Motor neuron (in vitro differentiated cells): ENCODE results near the gene OR2T11. TPM values are rescaled to one million over a fixed set of nuclear protein-coding genes. Genes with fewer than 3 reads are reported as not detected.
"Not testable (repeated sequence)": the region's sequence is repeated elsewhere in the genome, so short reads cannot be mapped to it uniquely, and the experiment has no call there.

Source experiments
- ATAC-seq, 8 experiments: fragments of 200-7000 bp; cut with Tn5 transposase; replicated peaks in 6 of 8; 2 replicates each; pipeline ENCODE4 v1.8.0; 2021; ENCODE audit warnings: mild to moderate bottlenecking in 8 of 8, moderate library complexity in 8 of 8
- H3K27ac ChIP-seq, 2 donors: fragments of 250-450 bp; sonication (Bioruptor Pico); 2 replicates each; pipeline ENCODE4 v1.9.0; 2021; ENCODE audit warnings: antibody characterized with exemption in 2 of 2, mild to moderate bottlenecking in 2 of 2, moderate library complexity in 1 of 2
- H3K4me1 ChIP-seq, 2 donors: fragments of 250-450 bp; sonication (Bioruptor Pico); replicated peaks in 1 of 2; 2 replicates each; pipeline ENCODE4 v1.6.1; 2021; ENCODE audit warnings: antibody characterized with exemption in 2 of 2, mild to moderate bottlenecking in 2 of 2, moderate library complexity in 1 of 2
- H3K4me3 ChIP-seq, 5 donors: fragments of 250-450 bp; sonication (Bioruptor Pico); 2 replicates each; pipeline ENCODE4 v1.9.0; 2021; ENCODE audit warnings: antibody characterized with exemption in 5 of 5, mild to moderate bottlenecking in 5 of 5, moderate library complexity in 4 of 5
- WGBS, 10 experiments: fragments of 450-650 bp; shearing (Covaris generic); methylation state at CpG; one replicate each; pipeline ENCODE4 v1.0.0; 2022; 5-methylcytosine and 5-hydroxymethylcytosine counted together
- in situ Hi-C, 9 experiments: fragments of 400-800 bp; cut with MboI; loops; one replicate each; pipeline ENCODE4 v1.15.0; 2021; ENCODE audit warnings: low sequenced_read_pairs in 9 of 9, low pct_unique_long_range_greater_than_20kb in 2 of 9; ENCODE audit not compliant: unreplicated experiment in 9 of 9
- total RNA-seq, 8 experiments: library from RNA; unstranded; fragments of 300-600 nt; gene quantifications; 2 replicates each; pipeline versions ENCODE4 v1.2.3 to v1.2.4, GENCODE V29; 2022

OR2T11 gene
- total RNA-seq, 8 experiments from 2014 or later = 0.05 to 0.38 (median 0.19) TPM; not detected in 4

GRCh38 chr1:248599396-248599795 is 35.5 kb downstream of the OR2T11 start:
- no peak for ATAC-seq
- in situ Hi-C loops = no loop called here
- Histone ChIP-seq H3K4me1 (no peaks in the 10 kb centered on the region), H3K4me3 (no peak overlapping the region), H3K27ac (no peak overlapping the region)
- WGBS, 10 experiments = 0 to 63% (median 39%) methylated on average over 1 to 8 of the region's 8 CpGs; no CpG with 5 or more reads in 3 of the 10 experiments

- ATAC-seq = no peak
- in situ Hi-C loops = no loop called here
- H3K4me3 ChIP-seq = no peak within 1 kb of the TSS
- H3K27ac ChIP-seq = no peak within 1 kb of the TSS
- no peaks in the 10 kb centered on the region for H3K4me1 ChIP-seq
- 0 to 39% (median 27%) methylated on average over 1 to 5 of the region's 6 CpGs; no CpG with 5 or more reads in 6 of the 10 experiments for WGBS, 10 experiments
Measured at GRCh38 chr1:248597589-248597988, 37.3 kb downstream of the OR2T11 start, which contains the start of gene OR2T10. TSS of gene OR2T10 (minus strand) at chr1:248597700. CDS start at chr1:248593768, 3,932 bp downstream.

GRCh38 chr1:248596615-248597014 is 38.3 kb downstream of the OR2T11 start:
- H3K4me3 ChIP-seq = no peak overlapping the region
- in situ Hi-C loops = no loop called here
- WGBS, 10 experiments = 57 to 90% (median 62%) methylated on average over 1 to 2 of the region's 2 CpGs; no CpG with 5 or more reads in 4 of the 10 experiments
- no peaks in the 10 kb centered on the region for H3K4me1 ChIP-seq
- ATAC-seq = no peak
- H3K27ac ChIP-seq = no peak overlapping the region

- H3K4me3 ChIP-seq = no peak overlapping the region
- in situ Hi-C loops = no loop called here
- ATAC-seq = no peak
- WGBS, 10 experiments = 58 to 64% (median 60%) methylated on average over 1 to 5 of the region's 5 CpGs; no CpG with 5 or more reads in 7 of the 10 experiments
- H3K27ac ChIP-seq = no peak overlapping the region
- H3K4me1 ChIP-seq = no peaks in the 10 kb centered on the region
Measured at GRCh38 chr1:248593226-248593625, 41.7 kb downstream of the OR2T11 start.

GRCh38 chr1:248592655-248593054 is 42.2 kb downstream of the OR2T11 start:
- WGBS, 10 experiments = 9 to 50% (median 20%) methylated on average over 1 of the region's 1 CpG; no CpG with 5 or more reads in 7 of the 10 experiments
- no peak overlapping the region for H3K4me3 ChIP-seq
- H3K27ac ChIP-seq = no peak overlapping the region
- no peak for ATAC-seq
- in situ Hi-C loops = no loop called here
- H3K4me1 ChIP-seq = no peaks in the 10 kb centered on the region

- H3K27ac ChIP-seq = no peak overlapping the region
- ATAC-seq = no peak
- H3K4me1 ChIP-seq = no peaks in the 10 kb centered on the region
- no peak overlapping the region for H3K4me3 ChIP-seq
- in situ Hi-C loops = no loop called here
- 34 to 93% (median 63%) methylated on average over 1 to 10 of the region's 17 CpGs; no CpG with 5 or more reads in 5 of the 10 experiments for WGBS, 10 experiments
Measured at GRCh38 chr1:248590055-248590454, 44.8 kb downstream of the OR2T11 start.

- in situ Hi-C loops = no loop called here
- 0 to 61% (median 39%) methylated on average over 1 to 3 of the region's 3 CpGs; no CpG with 5 or more reads in 3 of the 10 experiments for WGBS, 10 experiments
- Histone ChIP-seq H3K4me3 (no peak overlapping the region), H3K27ac (no peak overlapping the region), H3K4me1 (no peaks in the 10 kb centered on the region)
- ATAC-seq = no peak
Measured at GRCh38 chr1:248589334-248589733, 45.6 kb downstream of the OR2T11 start.

GRCh38 chr1:248585266-248585665 is 49.6 kb downstream of the OR2T11 start:
- ATAC-seq = no peak
- Histone ChIP-seq H3K27ac (no peak overlapping the region), H3K4me1 (no peaks in the 10 kb centered on the region), H3K4me3 (no peak overlapping the region)
- in situ Hi-C loops = no loop called here
- 7 to 90% (median 60%) methylated on average over 1 to 3 of the region's 3 CpGs; no CpG with 5 or more reads in 2 of the 10 experiments for WGBS, 10 experiments

GRCh38 chr1:248576260-248576980 is 58.5 kb downstream of the OR2T11 start:
- no peak overlapping the region for H3K27ac ChIP-seq
- 13 to 75% (median 57%) methylated on average over 3 to 9 of the region's 9 CpGs for WGBS, 10 experiments
- in situ Hi-C loops = no loop called here

GRCh38 chr1:248574657-248575056 is 60.2 kb downstream of the OR2T11 start, which contains the start of gene OR2T34:
TSS of gene OR2T34 (minus strand) at chr1:248574757. CDS start at chr1:248574757, 0 bp downstream.
- H3K4me1 ChIP-seq, ATAC-seq, H3K27ac ChIP-seq, H3K4me3 ChIP-seq, in situ Hi-C loops: not testable (repeated sequence)
- 0 to 59% (median 28%) methylated on average over 1 to 2 of the region's 3 CpGs; no CpG with 5 or more reads in 5 of the 10 experiments for WGBS, 10 experiments

More at GRCh38 chr1:248576260-248576980, 58.5 kb downstream of the OR2T11 start:
- H3K4me3 ChIP-seq = no peak overlapping the region
- H3K4me1 ChIP-seq = no peaks in the 10 kb centered on the region
- ATAC-seq = no peak

- in situ Hi-C loops, ATAC-seq, H3K4me3 ChIP-seq, H3K4me1 ChIP-seq, H3K27ac ChIP-seq: not testable (repeated sequence)
- WGBS, 10 experiments = no CpG with 5 or more reads among the region's 8 CpGs
Measured at GRCh38 chr1:248573856-248574255, 61.0 kb downstream of the OR2T11 start.
